ENCODE data around the gene NLRP10.

DNA sequence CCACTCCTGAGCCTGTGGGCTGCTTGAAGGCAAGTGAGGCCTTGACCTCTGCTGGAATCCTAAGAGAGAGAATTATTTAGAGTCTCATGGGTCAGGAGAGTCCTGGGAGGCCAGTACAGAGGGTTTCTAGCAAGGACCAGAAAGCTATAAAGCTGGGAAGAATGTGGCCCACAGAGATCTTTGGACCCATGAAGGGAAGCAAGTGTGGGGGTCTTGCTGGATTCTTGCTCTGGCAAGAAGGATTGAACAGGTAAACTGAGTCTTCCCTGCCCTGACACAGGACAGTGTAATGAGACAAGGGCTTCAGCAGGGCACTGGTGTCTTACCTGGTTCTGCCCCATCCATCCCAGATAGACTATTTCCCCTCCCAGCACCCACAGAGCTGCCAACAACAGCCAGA lies 40.3 kb upstream of the NLRP10 start:
- TF ChIP-seq, protein P1, sequence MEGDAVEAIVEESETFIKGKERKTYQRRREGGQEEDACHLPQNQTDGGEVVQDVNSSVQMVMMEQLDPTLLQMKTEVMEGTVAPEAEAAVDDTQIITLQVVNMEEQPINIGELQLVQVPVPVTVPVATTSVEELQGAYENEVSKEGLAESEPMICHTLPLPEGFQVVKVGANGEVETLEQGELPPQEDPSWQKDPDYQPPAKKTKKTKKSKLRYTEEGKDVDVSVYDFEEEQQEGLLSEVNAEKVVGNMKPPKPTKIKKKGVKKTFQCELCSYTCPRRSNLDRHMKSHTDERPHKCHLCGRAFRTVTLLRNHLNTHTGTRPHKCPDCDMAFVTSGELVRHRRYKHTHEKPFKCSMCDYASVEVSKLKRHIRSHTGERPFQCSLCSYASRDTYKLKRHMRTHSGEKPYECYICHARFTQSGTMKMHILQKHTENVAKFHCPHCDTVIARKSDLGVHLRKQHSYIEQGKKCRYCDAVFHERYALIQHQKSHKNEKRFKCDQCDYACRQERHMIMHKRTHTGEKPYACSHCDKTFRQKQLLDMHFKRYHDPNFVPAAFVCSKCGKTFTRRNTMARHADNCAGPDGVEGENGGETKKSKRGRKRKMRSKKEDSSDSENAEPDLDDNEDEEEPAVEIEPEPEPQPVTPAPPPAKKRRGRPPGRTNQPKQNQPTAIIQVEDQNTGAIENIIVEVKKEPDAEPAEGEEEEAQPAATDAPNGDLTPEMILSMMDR (IDR thresholded peaks at IDR 0.05): no peak
- TF ChIP-seq ZFX (IDR thresholded peaks at IDR 0.05; ENCODE audit: borderline replicate concordance): no peak
